ENCODE results near the gene CZIB. TPM values are rescaled to one million over a fixed set of nuclear protein-coding genes. Genes with fewer than 3 reads are reported as not detected.

Gene CZIB
- total and polyA plus RNA-seq, 2 of the 13 experiments (the other 11 are each of a cell fraction or from before 2014, with no cell fraction given), result 49.2 to 67.0 TPM

DNA sequence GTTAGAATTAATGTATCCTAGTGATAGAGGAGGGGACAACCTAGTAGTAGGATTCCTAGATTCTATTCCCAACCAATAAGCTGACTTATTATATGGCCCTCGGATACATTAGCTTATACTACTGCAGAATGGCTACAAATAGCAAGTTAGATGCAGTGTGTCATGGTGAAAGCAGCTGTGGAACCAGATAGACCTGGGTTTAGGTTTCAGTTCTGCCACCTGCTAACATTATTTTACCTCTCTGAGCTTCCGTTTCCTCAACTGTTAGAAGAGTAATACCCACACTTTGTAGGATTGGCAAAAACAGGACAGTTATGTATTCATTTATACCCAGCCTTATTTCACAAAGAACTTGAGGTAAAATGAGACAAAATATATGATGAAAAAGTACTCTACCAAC, 39.5 kb upstream of the CZIB start:
- no peak for DNase-seq (ENCODE audit: low spot score)

More for the DNA sequence above, 39.5 kb upstream of the CZIB start:
- 95% methylated on average over 2 of the region's 2 CpGs for WGBS (ENCODE audit: low lambda C conversion rate)
- ATAC-seq (no peak), FAIRE-seq (no peak)
- Histone ChIP-seq H3K4me3 (replicated peaks in 1 of 3; ENCODE audit: insufficient read depth in 1 of 3, low read depth in 2 of 3, low read length in 3 of 3) (no peak overlapping the region), H3K27me3 (ENCODE audit: control insufficient read depth in 1 of 2, insufficient read depth in 2 of 2, low read length in 2 of 2) (no peaks in the 10 kb centered on the region), H2AFZ (ENCODE audit: low read length) (no peak overlapping the region), H3K9me3 (ENCODE audit: low read length) (no peaks in the 10 kb centered on the region), H3K4me1 (ENCODE audit: insufficient read depth, low read length) (no peaks in the 10 kb centered on the region), H3K27ac (ENCODE audit: extremely low read length, insufficient read depth, low read length) (no peak overlapping the region), H3K4me2 (ENCODE audit: low read depth, low read length) (no peak overlapping the region), H3K9ac (ENCODE audit: insufficient read depth, low read depth, low read length) (no peak overlapping the region), H3K79me2 (ENCODE audit: insufficient read depth, low read length) (no peaks in the 10 kb centered on the region), H3K36me3 (replicated peaks in 1 of 2; ENCODE audit: control insufficient read depth in 1 of 2, insufficient read depth in 2 of 2, low read length in 2 of 2) (peaks cover 24 to 79% of the 10 kb centered on the region in 2 experiments), H4K20me1 (ENCODE audit: insufficient read depth, low read length) (no peaks in the 10 kb centered on the region)
- BruUV-seq (replicated peaks), result no TSS peak
- intact Hi-C loops (cut with micrococcal nuclease; ENCODE audit: unreplicated experiment), result no loop called here
- no peak for TF ChIP-seq ZNF878 (CRISPR knock-in tag; IDR thresholded peaks at IDR 0.05)
- no peak for TF ChIP-seq ZFAT (CRISPR knock-in tag; conservative IDR thresholded peaks at IDR 0.05)
- TF ChIP-seq ELF4 (CRISPR knock-in tag; IDR thresholded peaks at IDR 0.05; ENCODE audit: borderline replicate concordance), result no peak
- no peak for TF ChIP-seq POGZ (CRISPR knock-in tag; IDR thresholded peaks at IDR 0.05)
- no peak for TF ChIP-seq ZNF883 (CRISPR knock-in tag; IDR thresholded peaks at IDR 0.05; ENCODE audit: not compliant biosample characterization)
- no peak for TF ChIP-seq ZNF484 (CRISPR knock-in tag; IDR thresholded peaks at IDR 0.05; ENCODE audit: borderline replicate concordance, low read depth)
- no peak for TF ChIP-seq ARNT (IDR thresholded peaks at IDR 0.05)
- no peak for TF ChIP-seq ZNF124 (CRISPR knock-in tag; IDR thresholded peaks at IDR 0.05)
- no peak for TF ChIP-seq ZC3H13 (CRISPR knock-in tag; IDR thresholded peaks at IDR 0.05)
- no peak for TF ChIP-seq PLRG1 (conservative IDR thresholded peaks at IDR 0.05)
- TF ChIP-seq ZNF33B (CRISPR knock-in tag; IDR thresholded peaks at IDR 0.05), result no peak
- TF ChIP-seq, protein P1, sequence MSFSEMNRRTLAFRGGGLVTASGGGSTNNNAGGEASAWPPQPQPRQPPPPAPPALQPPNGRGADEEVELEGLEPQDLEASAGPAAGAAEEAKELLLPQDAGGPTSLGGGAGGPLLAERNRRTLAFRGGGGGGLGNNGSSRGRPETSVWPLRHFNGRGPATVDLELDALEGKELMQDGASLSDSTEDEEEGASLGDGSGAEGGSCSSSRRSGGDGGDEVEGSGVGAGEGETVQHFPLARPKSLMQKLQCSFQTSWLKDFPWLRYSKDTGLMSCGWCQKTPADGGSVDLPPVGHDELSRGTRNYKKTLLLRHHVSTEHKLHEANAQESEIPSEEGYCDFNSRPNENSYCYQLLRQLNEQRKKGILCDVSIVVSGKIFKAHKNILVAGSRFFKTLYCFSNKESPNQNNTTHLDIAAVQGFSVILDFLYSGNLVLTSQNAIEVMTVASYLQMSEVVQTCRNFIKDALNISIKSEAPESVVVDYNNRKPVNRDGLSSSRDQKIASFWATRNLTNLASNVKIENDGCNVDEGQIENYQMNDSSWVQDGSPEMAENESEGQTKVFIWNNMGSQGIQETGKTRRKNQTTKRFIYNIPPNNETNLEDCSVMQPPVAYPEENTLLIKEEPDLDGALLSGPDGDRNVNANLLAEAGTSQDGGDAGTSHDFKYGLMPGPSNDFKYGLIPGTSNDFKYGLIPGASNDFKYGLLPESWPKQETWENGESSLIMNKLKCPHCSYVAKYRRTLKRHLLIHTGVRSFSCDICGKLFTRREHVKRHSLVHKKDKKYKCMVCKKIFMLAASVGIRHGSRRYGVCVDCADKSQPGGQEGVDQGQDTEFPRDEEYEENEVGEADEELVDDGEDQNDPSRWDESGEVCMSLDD (CRISPR knock-in tag; IDR thresholded peaks at IDR 0.05; ENCODE audit: borderline replicate concordance), result no peak
- TF ChIP-seq, protein P2, sequence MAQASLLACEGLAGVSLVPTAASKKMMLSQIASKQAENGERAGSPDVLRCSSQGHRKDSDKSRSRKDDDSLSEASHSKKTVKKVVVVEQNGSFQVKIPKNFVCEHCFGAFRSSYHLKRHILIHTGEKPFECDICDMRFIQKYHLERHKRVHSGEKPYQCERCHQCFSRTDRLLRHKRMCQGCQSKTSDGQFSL (CRISPR knock-in tag; IDR thresholded peaks at IDR 0.05), result no peak
- TF ChIP-seq, protein P3, sequence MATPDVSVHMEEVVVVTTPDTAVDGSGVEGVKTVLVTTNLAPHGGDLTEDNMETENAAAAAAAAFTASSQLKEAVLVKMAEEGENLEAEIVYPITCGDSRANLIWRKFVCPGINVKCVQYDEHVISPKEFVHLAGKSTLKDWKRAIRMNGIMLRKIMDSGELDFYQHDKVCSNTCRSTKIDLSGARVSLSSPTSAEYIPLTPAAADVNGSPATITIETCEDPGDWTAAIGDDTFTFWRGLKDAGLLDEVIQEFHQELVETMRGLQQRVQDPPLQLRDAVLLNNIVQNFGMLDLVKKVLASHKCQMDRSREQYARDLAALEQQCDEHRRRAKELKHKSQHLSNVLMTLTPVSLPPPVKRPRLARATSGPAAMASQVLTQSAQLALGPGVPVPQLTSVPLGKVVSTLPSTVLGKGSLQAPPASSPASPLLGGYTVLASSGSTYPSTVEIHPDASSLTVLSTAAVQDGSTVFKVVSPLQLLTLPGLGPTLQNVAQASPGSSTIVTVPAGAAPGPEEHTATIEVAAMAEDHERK (CRISPR knock-in tag; IDR thresholded peaks at IDR 0.05; ENCODE audit: low read depth), result no peak
- no peak for TF ChIP-seq ZNF556 (CRISPR knock-in tag; IDR thresholded peaks at IDR 0.05; ENCODE audit: borderline replicate concordance)
- TF ChIP-seq, protein P4, sequence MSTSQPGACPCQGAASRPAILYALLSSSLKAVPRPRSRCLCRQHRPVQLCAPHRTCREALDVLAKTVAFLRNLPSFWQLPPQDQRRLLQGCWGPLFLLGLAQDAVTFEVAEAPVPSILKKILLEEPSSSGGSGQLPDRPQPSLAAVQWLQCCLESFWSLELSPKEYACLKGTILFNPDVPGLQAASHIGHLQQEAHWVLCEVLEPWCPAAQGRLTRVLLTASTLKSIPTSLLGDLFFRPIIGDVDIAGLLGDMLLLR (CRISPR knock-in tag; IDR thresholded peaks at IDR 0.05), result no peak
- in situ Hi-C loops (cut with HindIII; ENCODE audit: extremely low pct_ligation_motif_present, low pct_unique_long_range_greater_than_20kb), result no loop called here
- ChIA-PET POLR2A (no interaction called here), CTCF (ENCODE audit: low intra/inter-chr PET ratio, low total read pairs) (no interaction called here)

Data from HepG2 (cell line).